Measurements from ENCODE around the gene NPW. TPM values are rescaled to one million over a fixed set of nuclear protein-coding genes. Genes with fewer than 3 reads are reported as not detected.

NPW gene
- total RNA-seq, 4 donors from 2014 or later, result not detected

GRCh38 chr16:2060346-2060745, 40.8 kb downstream of the NPW start:
- Histone ChIP-seq H3K4me1 (no peaks in the 10 kb centered on the region), H3K4me3 (no peak overlapping the region), H3K9me3 (no peaks in the 10 kb centered on the region), H3K27me3 (no peaks in the 10 kb centered on the region), H3K36me3 (peaks cover 0 to 52% of the 10 kb centered on the region in 2 donors), H3K27ac (no peak overlapping the region)
- TF ChIP-seq POLR2A (IDR thresholded peaks at IDR 0.05), result no peak
- TF ChIP-seq CTCF (IDR thresholded peaks at IDR 0.05 in 4 of 5, conservative IDR thresholded peaks at IDR 0.05 in 1 of 5), result no peak
- in situ Hi-C loops (cut with MboI; ENCODE audit: low sequenced_read_pairs in 4 of 4), result no loop called here
- intact Hi-C loops (cut with DNase I; ENCODE audit: low total_unique reads), result no loop called here
- DNase-seq (no peak), ATAC-seq (no peak)

DNA sequence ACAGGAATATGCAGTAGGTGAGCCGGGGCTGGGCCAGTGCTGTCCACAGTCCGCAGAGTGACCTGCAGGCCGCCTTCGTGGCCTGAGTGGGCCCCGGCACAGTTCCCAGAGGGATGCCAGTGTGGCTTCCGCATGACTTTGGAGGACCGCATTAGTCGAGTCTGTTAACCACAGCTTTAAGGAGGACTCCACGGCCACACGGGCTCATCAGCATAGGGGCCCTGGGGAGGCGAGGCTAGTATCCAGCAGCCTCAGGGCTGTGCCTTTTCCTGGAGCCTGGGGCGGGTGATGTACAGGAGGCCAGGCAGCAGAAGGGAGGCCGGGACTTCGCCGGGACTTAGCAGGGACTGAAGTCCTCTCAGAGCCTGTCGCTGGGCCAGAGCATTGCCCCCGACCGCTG, 41.4 kb downstream of the NPW start:
- no peak overlapping the region for H3K4me3 ChIP-seq
- H3K9me3 ChIP-seq, result no peaks in the 10 kb centered on the region
- no peaks in the 10 kb centered on the region for H3K27me3 ChIP-seq
- no peak overlapping the region for H3K27ac ChIP-seq
- H3K36me3 ChIP-seq, result peaks cover 0 to 59% of the 10 kb centered on the region in 2 donors
- DNase-seq (no peak), ATAC-seq (no peak)
- intact Hi-C loops (cut with DNase I; ENCODE audit: low total_unique reads), result no loop called here
- TF ChIP-seq CTCF (IDR thresholded peaks at IDR 0.05 in 4 of 5, conservative IDR thresholded peaks at IDR 0.05 in 1 of 5), result no peak
- no peak for TF ChIP-seq POLR2A (IDR thresholded peaks at IDR 0.05)
- no peaks in the 10 kb centered on the region for H3K4me1 ChIP-seq
- in situ Hi-C loops (cut with MboI; ENCODE audit: low sequenced_read_pairs in 4 of 4), result no loop called here

DNA sequence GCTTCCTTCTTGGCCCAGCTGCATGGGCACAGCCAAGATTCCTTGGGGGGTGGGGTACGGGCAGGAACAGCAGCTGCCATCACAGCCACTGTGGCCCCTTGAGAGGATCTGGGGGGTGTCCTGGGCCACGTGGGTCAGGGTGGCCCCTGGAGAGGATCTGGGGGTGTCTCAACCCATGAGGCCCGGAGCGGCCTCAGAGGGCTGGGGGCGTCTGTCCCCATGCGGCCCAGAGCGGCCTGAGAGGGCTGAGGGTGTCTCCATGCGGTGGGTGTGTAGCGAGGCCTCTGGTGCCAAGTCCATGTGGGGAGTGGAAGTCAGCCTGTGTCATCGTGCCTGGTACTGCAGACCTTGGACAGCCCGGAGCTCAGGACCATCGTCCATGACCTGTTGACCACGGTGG, 41.9 kb downstream of the NPW start:
- no peak for ATAC-seq
- H3K36me3 ChIP-seq, result peaks cover 0 to 64% of the 10 kb centered on the region in 2 donors

DNA sequence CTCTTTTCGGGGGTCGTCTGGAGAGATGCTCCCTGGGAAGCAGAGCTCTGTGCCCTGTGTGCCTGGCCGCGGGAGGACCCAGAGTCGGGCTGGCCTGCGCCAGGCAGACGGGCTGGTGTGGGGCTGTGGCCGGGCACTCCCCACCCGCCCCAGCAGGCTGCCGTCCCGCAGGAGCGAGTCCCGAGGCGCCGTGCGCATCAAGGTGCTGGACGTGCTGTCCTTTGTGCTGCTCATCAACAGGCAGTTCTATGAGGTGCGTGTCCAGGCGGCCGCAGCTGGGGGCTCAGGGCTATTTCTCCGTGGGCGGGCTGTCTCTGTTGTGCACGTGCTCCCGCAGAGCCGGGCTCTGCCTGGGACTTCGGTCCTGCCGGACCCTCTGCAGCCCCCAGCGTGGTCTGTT, 43.2 kb downstream of the NPW start:
- no peaks in the 10 kb centered on the region for H3K9me3 ChIP-seq
- no peak overlapping the region for H3K4me3 ChIP-seq
- no peaks in the 10 kb centered on the region for H3K27me3 ChIP-seq
- TF ChIP-seq CTCF (IDR thresholded peaks at IDR 0.05 in 4 of 5, conservative IDR thresholded peaks at IDR 0.05 in 1 of 5) (no peak), POLR2A (IDR thresholded peaks at IDR 0.05) (no peak)
- intact Hi-C loops (cut with DNase I; ENCODE audit: low total_unique reads), result no loop called here
- H3K4me1 ChIP-seq, result no peaks in the 10 kb centered on the region
- H3K36me3 ChIP-seq, result peaks cover 0 to 68% of the 10 kb centered on the region in 2 donors
- DNase-seq (no peak), ATAC-seq (no peak)
- in situ Hi-C loops (cut with MboI; ENCODE audit: low sequenced_read_pairs in 4 of 4), result no loop called here
- H3K27ac ChIP-seq, result no peak overlapping the region

More for the DNA sequence above, 41.9 kb downstream of the NPW start:
- Histone ChIP-seq H3K9me3 (no peaks in the 10 kb centered on the region), H3K27me3 (no peaks in the 10 kb centered on the region), H3K27ac (no peak overlapping the region), H3K4me1 (no peaks in the 10 kb centered on the region), H3K4me3 (no peak overlapping the region)
- intact Hi-C loops (cut with DNase I; ENCODE audit: low total_unique reads) (no loop called here), in situ Hi-C loops (cut with MboI; ENCODE audit: low sequenced_read_pairs in 4 of 4) (no loop called here)
- no peak for TF ChIP-seq CTCF (IDR thresholded peaks at IDR 0.05 in 4 of 5, conservative IDR thresholded peaks at IDR 0.05 in 1 of 5)
- no peak for TF ChIP-seq POLR2A (IDR thresholded peaks at IDR 0.05)
- no peak for DNase-seq

- no peak overlapping the region for H3K27ac ChIP-seq
- ATAC-seq (no peak), DNase-seq (no peak)
- H3K36me3 ChIP-seq, result peaks cover 0 to 73% of the 10 kb centered on the region in 2 donors
- no peaks in the 10 kb centered on the region for H3K9me3 ChIP-seq
- no peaks in the 10 kb centered on the region for H3K4me1 ChIP-seq
- H3K4me3 ChIP-seq, result no peak overlapping the region
- intact Hi-C loops (cut with DNase I; ENCODE audit: low total_unique reads), result no loop called here
- in situ Hi-C loops (cut with MboI; ENCODE audit: low sequenced_read_pairs in 4 of 4), result no loop called here
- no peaks in the 10 kb centered on the region for H3K27me3 ChIP-seq
- TF ChIP-seq CTCF (IDR thresholded peaks at IDR 0.05 in 4 of 5, conservative IDR thresholded peaks at IDR 0.05 in 1 of 5) (no peak), POLR2A (IDR thresholded peaks at IDR 0.05) (no peak)
These were observed 44.3 kb downstream of the NPW start for GRCh38 chr16:2063861-2064260.

All from gastrocnemius medialis (tissue), 4 donors.